ENCODE measurements around the gene TMPRSS9. TPM values are rescaled to one million over a fixed set of nuclear protein-coding genes. Genes with fewer than 3 reads are reported as not detected.
A peak's percentile ranks its signal among the peaks of the same experiment; 100 is the strongest.

TMPRSS9 gene
- total RNA-seq, 1 experiment from 2014 or later: not detected

DNA sequence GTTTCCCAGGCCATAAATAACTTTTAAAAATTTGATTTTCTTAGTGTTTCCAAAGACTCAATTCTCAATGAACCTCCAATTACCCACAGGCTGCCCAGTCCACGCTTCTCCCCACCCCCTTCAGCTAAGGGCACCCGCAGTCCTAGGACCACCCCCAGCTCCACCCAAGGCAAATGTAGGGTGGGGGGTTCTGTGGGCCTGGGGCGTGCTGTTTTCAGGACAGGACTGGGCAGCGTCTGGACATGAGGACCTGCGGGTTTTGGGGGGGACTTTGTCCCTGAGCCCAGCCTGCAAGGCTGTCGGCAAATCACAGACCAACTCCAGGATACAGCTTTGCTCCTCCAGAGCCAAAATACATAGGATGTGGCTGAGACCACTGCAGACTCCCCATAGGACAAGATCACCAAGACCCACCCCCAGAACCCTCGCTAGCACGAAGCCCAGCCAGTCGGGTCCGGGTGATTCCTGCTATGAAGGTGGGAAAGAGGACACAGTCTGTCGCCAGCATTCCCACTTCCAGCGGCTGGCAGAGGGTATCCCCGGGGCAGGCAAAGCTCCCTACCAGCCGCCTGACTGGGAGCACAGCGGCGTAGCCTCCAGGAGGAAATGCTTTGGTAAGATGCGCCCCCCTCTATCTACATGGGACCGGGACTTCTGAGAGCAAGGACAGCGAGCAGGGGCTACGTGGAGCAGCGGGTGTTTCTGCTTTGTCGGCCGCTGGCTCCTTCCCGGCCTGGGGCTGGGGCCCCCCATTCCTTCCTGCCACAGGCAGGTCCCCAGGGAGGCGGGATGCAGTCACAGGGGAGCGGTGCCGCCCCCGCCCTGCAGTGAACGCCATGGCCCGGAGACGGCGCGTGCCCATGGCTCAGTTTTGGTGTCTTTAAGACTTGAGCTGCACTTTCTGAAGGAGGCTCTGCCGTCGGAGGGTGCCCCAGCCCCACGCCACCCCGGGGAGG lies 69.0 kb downstream of the TMPRSS9 start:
- peaks cover 36% of the 10 kb centered on the region for H3K4me1 ChIP-seq (ENCODE audit: insufficient read depth, low read length, poor library complexity, severe bottlenecking)
- H3K4me3 ChIP-seq (ENCODE audit: low read depth, low read length, poor library complexity, severe bottlenecking): no peak overlapping the region
- H3K36me3 ChIP-seq (ENCODE audit: insufficient read depth, low read length, poor library complexity, severe bottlenecking): peaks cover 34% of the 10 kb centered on the region
- TF ChIP-seq, protein P1, sequence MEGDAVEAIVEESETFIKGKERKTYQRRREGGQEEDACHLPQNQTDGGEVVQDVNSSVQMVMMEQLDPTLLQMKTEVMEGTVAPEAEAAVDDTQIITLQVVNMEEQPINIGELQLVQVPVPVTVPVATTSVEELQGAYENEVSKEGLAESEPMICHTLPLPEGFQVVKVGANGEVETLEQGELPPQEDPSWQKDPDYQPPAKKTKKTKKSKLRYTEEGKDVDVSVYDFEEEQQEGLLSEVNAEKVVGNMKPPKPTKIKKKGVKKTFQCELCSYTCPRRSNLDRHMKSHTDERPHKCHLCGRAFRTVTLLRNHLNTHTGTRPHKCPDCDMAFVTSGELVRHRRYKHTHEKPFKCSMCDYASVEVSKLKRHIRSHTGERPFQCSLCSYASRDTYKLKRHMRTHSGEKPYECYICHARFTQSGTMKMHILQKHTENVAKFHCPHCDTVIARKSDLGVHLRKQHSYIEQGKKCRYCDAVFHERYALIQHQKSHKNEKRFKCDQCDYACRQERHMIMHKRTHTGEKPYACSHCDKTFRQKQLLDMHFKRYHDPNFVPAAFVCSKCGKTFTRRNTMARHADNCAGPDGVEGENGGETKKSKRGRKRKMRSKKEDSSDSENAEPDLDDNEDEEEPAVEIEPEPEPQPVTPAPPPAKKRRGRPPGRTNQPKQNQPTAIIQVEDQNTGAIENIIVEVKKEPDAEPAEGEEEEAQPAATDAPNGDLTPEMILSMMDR (conservative IDR thresholded peaks at IDR 0.05; ENCODE audit: low read depth, low read length): no peak
- TF ChIP-seq EZH2 (IDR thresholded peaks at IDR 0.05; ENCODE audit: borderline replicate concordance, low read depth, low read length, poor library complexity, severe bottlenecking): no peak
- peak overlapping the region; percentile 99 for H3K27ac ChIP-seq (ENCODE audit: low read depth, low read length, poor library complexity, severe bottlenecking)
- CTCF ChIA-PET: no interaction called here
- H3K9me3 ChIP-seq (ENCODE audit: low read depth, low read length, poor library complexity, severe bottlenecking): no peaks in the 10 kb centered on the region
- POLR2A ChIA-PET (ENCODE audit: low non-redundant PET): interaction anchor here (0.6 kb wide), 1 partner anchor 206 kb away, joined by 3 read pairs; no protein-coding TSS in a partner anchor
- no peaks in the 10 kb centered on the region for H3K27me3 ChIP-seq (replicated peaks; ENCODE audit: insufficient read depth, low read depth, low read length, poor library complexity)
- no peak for DNase-seq (ENCODE audit: low spot score)
- BruUV-seq (replicated peaks): no TSS peak
- intact Hi-C loops (cut with micrococcal nuclease; ENCODE audit: unreplicated experiment): loop anchor here (5.0 kb wide), 1 partner anchor 183 kb away; no protein-coding TSS in a partner anchor

DNA sequence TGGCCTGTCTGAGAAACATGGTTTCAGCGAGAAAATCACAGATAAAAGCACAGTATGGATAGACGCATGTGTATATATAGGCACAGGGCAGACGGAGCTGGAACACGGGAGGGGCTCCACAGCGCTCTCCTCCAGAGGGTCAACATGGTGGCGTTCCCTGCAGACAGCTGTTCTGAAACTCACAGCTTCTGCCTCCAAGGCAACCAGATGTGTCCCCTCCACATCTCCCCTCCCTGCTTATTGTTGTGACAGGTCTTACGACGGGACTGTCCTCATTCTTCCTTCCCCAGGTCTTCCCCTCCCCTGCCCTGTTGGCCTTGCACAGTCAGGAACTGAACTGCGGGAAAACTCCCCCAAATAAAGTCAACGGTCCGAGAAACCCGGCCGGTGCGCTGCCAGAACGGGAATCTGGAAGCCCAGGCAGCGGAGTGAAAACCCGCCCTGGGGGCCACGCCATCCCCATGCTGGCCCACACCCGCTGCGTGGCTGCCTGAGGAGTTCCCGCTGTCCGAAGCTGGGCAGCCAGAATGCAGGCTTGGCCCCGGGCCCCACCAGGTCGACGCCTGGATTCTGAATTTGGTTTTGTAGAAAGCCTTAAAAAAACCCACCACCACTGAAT lies 70.0 kb downstream of the TMPRSS9 start:
- no peak for DNase-seq (ENCODE audit: low spot score)
- Histone ChIP-seq H3K9me3 (ENCODE audit: low read depth, low read length, poor library complexity, severe bottlenecking) (no peaks in the 10 kb centered on the region), H3K4me1 (ENCODE audit: insufficient read depth, low read length, poor library complexity, severe bottlenecking) (peaks cover 30% of the 10 kb centered on the region), H3K4me3 (ENCODE audit: low read depth, low read length, poor library complexity, severe bottlenecking) (no peak overlapping the region), H3K27ac (ENCODE audit: low read depth, low read length, poor library complexity, severe bottlenecking) (peak overlapping the region; percentile 99), H3K27me3 (replicated peaks; ENCODE audit: insufficient read depth, low read depth, low read length, poor library complexity) (no peaks in the 10 kb centered on the region), H3K36me3 (ENCODE audit: insufficient read depth, low read length, poor library complexity, severe bottlenecking) (peaks cover 43% of the 10 kb centered on the region)
- TF ChIP-seq, protein P1 (conservative IDR thresholded peaks at IDR 0.05; ENCODE audit: low read depth, low read length): no peak
- no peak for TF ChIP-seq EZH2 (IDR thresholded peaks at IDR 0.05; ENCODE audit: borderline replicate concordance, low read depth, low read length, poor library complexity, severe bottlenecking)
- no TSS peak for BruUV-seq (replicated peaks)
- POLR2A ChIA-PET (ENCODE audit: low non-redundant PET): interaction anchor here (0.6 kb wide), 1 partner anchor 205 kb away, joined by 3 read pairs; no protein-coding TSS in a partner anchor
- CTCF ChIA-PET: no interaction called here
- intact Hi-C loops (cut with micrococcal nuclease; ENCODE audit: unreplicated experiment): loop anchor here (5.0 kb wide), 1 partner anchor 182 kb away; no protein-coding TSS in a partner anchor

DNA sequence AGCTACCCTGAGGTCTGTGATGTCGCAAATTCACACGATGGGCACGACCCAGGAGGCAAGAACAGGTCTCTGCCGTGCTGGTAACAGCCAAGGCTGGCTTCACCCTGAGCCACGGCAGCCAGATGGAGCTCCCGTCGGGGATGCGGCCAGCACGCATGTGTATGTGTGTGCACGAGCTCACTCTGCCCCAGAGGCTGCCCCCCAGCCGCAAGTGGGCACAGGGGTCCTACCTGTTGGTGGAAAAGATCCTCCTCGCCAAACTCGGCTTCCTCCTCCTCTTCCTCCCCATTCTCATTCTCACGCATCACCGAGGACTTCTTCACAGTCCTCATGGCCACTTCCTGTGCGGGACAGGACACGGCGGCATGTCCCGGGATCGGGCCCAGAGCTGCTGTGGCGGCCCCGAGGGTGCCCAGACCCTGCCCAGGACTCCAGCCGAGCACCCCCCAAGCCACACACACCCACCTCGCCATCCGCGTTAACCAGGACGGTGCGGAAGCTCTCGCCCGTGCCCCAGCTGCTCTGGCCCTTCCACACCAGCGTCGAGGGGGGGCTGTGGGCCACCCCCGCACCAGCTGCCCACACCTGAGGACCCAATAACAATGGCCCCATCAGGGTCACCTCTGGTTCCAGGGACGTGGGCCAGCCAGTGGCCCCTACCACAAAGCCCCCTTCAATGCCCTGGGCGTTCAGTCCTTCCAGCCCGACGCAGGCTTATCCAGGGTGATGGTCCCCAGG lies 71.4 kb downstream of the TMPRSS9 start:
- TF ChIP-seq, protein P1 (conservative IDR thresholded peaks at IDR 0.05; ENCODE audit: low read depth, low read length): no peak
- intact Hi-C loops (cut with micrococcal nuclease; ENCODE audit: unreplicated experiment): no loop called here
- no TSS peak for BruUV-seq (replicated peaks)
- CTCF ChIA-PET: no interaction called here
- peaks cover 49% of the 10 kb centered on the region for H3K36me3 ChIP-seq (ENCODE audit: insufficient read depth, low read length, poor library complexity, severe bottlenecking)
- peaks cover 18% of the 10 kb centered on the region for H3K4me1 ChIP-seq (ENCODE audit: insufficient read depth, low read length, poor library complexity, severe bottlenecking)
- H3K27me3 ChIP-seq (replicated peaks; ENCODE audit: insufficient read depth, low read depth, low read length, poor library complexity): no peaks in the 10 kb centered on the region
- no peaks in the 10 kb centered on the region for H3K9me3 ChIP-seq (ENCODE audit: low read depth, low read length, poor library complexity, severe bottlenecking)
- POLR2A ChIA-PET (ENCODE audit: low non-redundant PET): interaction anchor here (0.6 kb wide), 1 partner anchor 58 kb away, joined by 18 read pairs; no protein-coding TSS in a partner anchor
- H3K4me3 ChIP-seq (ENCODE audit: low read depth, low read length, poor library complexity, severe bottlenecking): no peak overlapping the region
- no peak overlapping the region for H3K27ac ChIP-seq (ENCODE audit: low read depth, low read length, poor library complexity, severe bottlenecking)
- no peak for DNase-seq (ENCODE audit: low spot score)
